Stomach (tissue), 9 donors: Measurements from ENCODE around the gene GBE1. TPM values are rescaled to one million over a fixed set of nuclear protein-coding genes. Genes with fewer than 3 reads are reported as not detected.

Experiments
- DNase-seq, 2 donors: peaks; one replicate each; pipeline versions ENCODE4 v3.0.0 to v3.0.0-alpha.2; 2013 to 2019
- H3K27ac ChIP-seq, 5 donors: fragments of 200-600 bp in 4 of 5; sonication (generic) in 4 of 5; one replicate each; pipeline ENCODE4 v1.5.1; 2013 to 2019; ENCODE audit warnings: mild to moderate bottlenecking in 1 of 5, moderate library complexity in 1 of 5
- H3K27me3 ChIP-seq, 3 donors: fragments of 200-600 bp; sonication (generic); one replicate each; pipeline ENCODE4 v1.5.1; 2017 to 2019; ENCODE audit warnings: mixed run types in 1 of 3
- H3K36me3 ChIP-seq, 4 donors: fragments of 200-600 bp; sonication (generic); 1 replicate in 3 of 4; 2 replicates in 1 of 4; pipeline ENCODE4 v1.5.1; 2016 to 2019
- H3K4me1 ChIP-seq, 4 donors: fragments of 200-600 bp; sonication (generic); one replicate each; pipeline ENCODE4 v1.5.1; 2016 to 2019
- H3K4me3 ChIP-seq, 4 donors: fragments of 200-600 bp; sonication (generic) in 3 of 4; one replicate each; pipeline ENCODE4 v1.5.1; 2016 to 2019; ENCODE audit warnings: mild to moderate bottlenecking in 1 of 4
- H3K9me3 ChIP-seq, 4 donors: fragments of 200-600 bp; sonication (generic); one replicate each; pipeline ENCODE4 v1.5.1; 2016 to 2019
- EP300 ChIP-seq: sonication (generic); formaldehyde crosslinking; IDR thresholded peaks from one replicate; pipeline ENCODE4 v1.6.1; 2017; ENCODE audit warnings: antibody characterized with exemption
- POLR2A ChIP-seq, 4 donors: fragments of 450-650 bp; IDR thresholded peaks; one replicate each; pipeline ENCODE4 v1.6.1; 2016; ENCODE audit warnings: antibody characterized with exemption in 4 of 4, control low read depth in 2 of 4, mild to moderate bottlenecking in 1 of 4, moderate library complexity in 1 of 4
- POLR2AphosphoS5 ChIP-seq, 3 donors: sonication (generic); formaldehyde crosslinking; IDR thresholded peaks; one replicate each; pipeline ENCODE4 v1.6.1; 2016; ENCODE audit warnings: antibody characterized with exemption in 3 of 3
- WGBS, 5 donors: extraction: QIAGEN DNeasy Blood & Tissue Kit in 3 of 5; methylation state at CpG; one replicate each; pipeline versions ENCODE4 v1.1.5 to v1.1.7; 2013 to 2018; 5-methylcytosine and 5-hydroxymethylcytosine counted together
- intact Hi-C: fragments of 100-400 bp; cut with DNase I; formaldehyde crosslinking; loops from one replicate; pipeline ENCODE4 v1.15.1; 2023; ENCODE audit warnings: low total_unique reads
- polyA plus RNA-seq, 3 donors: library from polyadenylated mRNA; stranded (reverse); fragments of 200-250 nt; gene quantifications; one replicate each; pipeline ENCODE4 v1.2.3, GENCODE V29; 2013
- total RNA-seq, 5 donors: library from RNA; depleted of rRNA; stranded (reverse); fragments of >200 nt; gene quantifications; one replicate each; pipeline versions ENCODE4 v1.1.0 to v1.2.3, GENCODE V29; 2014 to 2016
- TF ChIP-seq, protein P1 (sequence below), 7 experiments: fragments of 450-650 bp in 4 of 7; fragments of 200-600 bp in 3 of 7; sonication (generic) in 3 of 7; IDR thresholded peaks; one replicate each; pipeline ENCODE4 v1.5.1; 2016 to 2019; ENCODE audit warnings: antibody characterized with exemption in 7 of 7, control low read depth in 2 of 7, mild to moderate bottlenecking in 1 of 7
- donor health status: healthy with polysubstance abuse.
- donor health status: Bipolar disorder and iron deficiency.
- donor health status: healthy.

The GBE1 gene
- total and polyA plus RNA-seq, 8 donors: 8.2 to 57.1 (median 11.6) TPM

GRCh38 chr3:81622395-81622794, 139.1 kb downstream of the GBE1 start:
- TF ChIP-seq EP300 (no peak), POLR2AphosphoS5 (IDR thresholded peaks at IDR 0.05) (no peak), POLR2A (IDR thresholded peaks at IDR 0.05) (no peak)
- TF ChIP-seq, protein P1, sequence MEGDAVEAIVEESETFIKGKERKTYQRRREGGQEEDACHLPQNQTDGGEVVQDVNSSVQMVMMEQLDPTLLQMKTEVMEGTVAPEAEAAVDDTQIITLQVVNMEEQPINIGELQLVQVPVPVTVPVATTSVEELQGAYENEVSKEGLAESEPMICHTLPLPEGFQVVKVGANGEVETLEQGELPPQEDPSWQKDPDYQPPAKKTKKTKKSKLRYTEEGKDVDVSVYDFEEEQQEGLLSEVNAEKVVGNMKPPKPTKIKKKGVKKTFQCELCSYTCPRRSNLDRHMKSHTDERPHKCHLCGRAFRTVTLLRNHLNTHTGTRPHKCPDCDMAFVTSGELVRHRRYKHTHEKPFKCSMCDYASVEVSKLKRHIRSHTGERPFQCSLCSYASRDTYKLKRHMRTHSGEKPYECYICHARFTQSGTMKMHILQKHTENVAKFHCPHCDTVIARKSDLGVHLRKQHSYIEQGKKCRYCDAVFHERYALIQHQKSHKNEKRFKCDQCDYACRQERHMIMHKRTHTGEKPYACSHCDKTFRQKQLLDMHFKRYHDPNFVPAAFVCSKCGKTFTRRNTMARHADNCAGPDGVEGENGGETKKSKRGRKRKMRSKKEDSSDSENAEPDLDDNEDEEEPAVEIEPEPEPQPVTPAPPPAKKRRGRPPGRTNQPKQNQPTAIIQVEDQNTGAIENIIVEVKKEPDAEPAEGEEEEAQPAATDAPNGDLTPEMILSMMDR (IDR thresholded peaks at IDR 0.05): no peak
- H3K36me3 ChIP-seq: no peaks in the 10 kb centered on the region
- no peak overlapping the region for H3K27ac ChIP-seq
- intact Hi-C loops: no loop called here
- H3K4me1 ChIP-seq: no peaks in the 10 kb centered on the region
- 91 to 95% (median 93%) methylated on average over 4 of the region's 4 CpGs for WGBS, 5 donors
- H3K4me3 ChIP-seq: no peak overlapping the region
- DNase-seq: no peak
- H3K27me3 ChIP-seq: no peaks in the 10 kb centered on the region
- H3K9me3 ChIP-seq: no peaks in the 10 kb centered on the region

- no peak for TF ChIP-seq POLR2A (IDR thresholded peaks at IDR 0.05)
- TF ChIP-seq, protein P1 (IDR thresholded peaks at IDR 0.05): no peak
- no peak for TF ChIP-seq POLR2AphosphoS5 (IDR thresholded peaks at IDR 0.05)
- no peak for TF ChIP-seq EP300
- peaks cover 0 to 5% (median 0%) of the 10 kb centered on the region in 4 donors for H3K36me3 ChIP-seq
- WGBS, 5 donors: 86 to 96% (median 94%) methylated on average over 5 of the region's 5 CpGs
- no peaks in the 10 kb centered on the region for H3K9me3 ChIP-seq
- no peaks in the 10 kb centered on the region for H3K27me3 ChIP-seq
- no peak for DNase-seq
- intact Hi-C loops: no loop called here
- H3K4me1 ChIP-seq: no peaks in the 10 kb centered on the region
- no peak overlapping the region for H3K4me3 ChIP-seq
- no peak overlapping the region for H3K27ac ChIP-seq
Observed at GRCh38 chr3:81621277-81621676, 140.2 kb downstream of the GBE1 start.

DNA sequence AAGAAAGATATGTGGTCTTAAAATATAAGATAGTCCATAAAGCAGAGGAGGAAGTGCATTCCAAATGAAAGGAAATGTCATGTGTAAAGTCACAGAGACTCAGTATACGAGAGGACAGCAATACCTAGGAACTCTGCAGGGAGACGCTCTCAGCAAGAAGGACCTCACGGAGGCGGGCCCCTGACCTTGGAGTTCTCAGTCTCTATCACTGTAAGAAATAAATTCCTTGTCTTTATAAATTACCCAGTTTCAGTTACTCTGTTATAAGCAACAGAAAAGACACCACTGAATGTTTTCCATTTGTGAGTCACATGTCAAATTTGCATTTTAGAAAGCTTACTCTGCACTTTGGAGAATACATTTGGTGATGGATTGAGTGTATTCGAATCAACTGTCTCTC, 140.6 kb downstream of the GBE1 start:
- WGBS, 5 donors: 93 to 98% (median 96%) methylated on average over 5 of the region's 5 CpGs
- intact Hi-C loops: no loop called here

DNA sequence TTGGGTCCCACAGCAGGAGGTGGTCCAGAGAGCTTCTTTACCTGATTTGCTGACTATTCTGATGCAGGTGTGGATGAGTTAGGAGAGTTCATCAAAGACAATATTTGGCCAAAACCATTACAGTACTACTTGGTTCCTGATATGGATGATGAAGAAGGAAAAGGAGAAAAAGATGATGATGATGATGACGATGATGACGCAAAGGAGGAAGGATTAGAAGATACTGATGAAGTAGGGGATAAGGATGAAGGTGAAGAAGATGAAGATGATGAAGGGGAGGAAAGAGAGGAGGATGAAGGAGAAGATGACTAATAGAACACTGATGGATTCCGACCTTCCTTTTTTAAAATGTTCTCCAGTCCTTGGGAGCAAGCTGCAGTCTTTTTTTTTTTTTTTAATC, 148.7 kb downstream of the GBE1 start:
- H3K4me3 ChIP-seq: no peak overlapping the region
- no peaks in the 10 kb centered on the region for H3K4me1 ChIP-seq
- peaks cover 0 to 7% (median 2%) of the 10 kb centered on the region in 4 donors for H3K36me3 ChIP-seq
- no peak for TF ChIP-seq EP300
- no peak for TF ChIP-seq POLR2A (IDR thresholded peaks at IDR 0.05)
- TF ChIP-seq POLR2AphosphoS5 (IDR thresholded peaks at IDR 0.05): no peak
- TF ChIP-seq, protein P1 (IDR thresholded peaks at IDR 0.05): no peak
- DNase-seq: no peak
- 94 to 99% (median 98%) methylated on average over 3 of the region's 3 CpGs for WGBS, 5 donors
- H3K9me3 ChIP-seq: no peaks in the 10 kb centered on the region
- no peaks in the 10 kb centered on the region for H3K27me3 ChIP-seq
- no peak overlapping the region for H3K27ac ChIP-seq
- intact Hi-C loops: no loop called here

More for the DNA sequence above, 140.6 kb downstream of the GBE1 start:
- Histone ChIP-seq H3K36me3 (peaks cover 0 to 5% (median 0%) of the 10 kb centered on the region in 4 donors), H3K9me3 (no peaks in the 10 kb centered on the region), H3K4me3 (no peak overlapping the region), H3K27ac (no peak overlapping the region), H3K4me1 (no peaks in the 10 kb centered on the region), H3K27me3 (no peaks in the 10 kb centered on the region)
- no peak for DNase-seq
- TF ChIP-seq EP300 (no peak), POLR2A (IDR thresholded peaks at IDR 0.05) (no peak)

GRCh38 chr3:81602781-81603180, 158.7 kb downstream of the GBE1 start:
- no peaks in the 10 kb centered on the region for H3K36me3 ChIP-seq
- 81 to 88% (median 85%) methylated on average over 2 of the region's 2 CpGs for whole genome bisulfite sequencing, 5 donors
- no peak overlapping the region for H3K4me3 ChIP-seq
- no peak overlapping the region for H3K27ac ChIP-seq
- no peaks in the 10 kb centered on the region for H3K27me3 ChIP-seq
- DNase-seq: no peak
- intact Hi-C loops: no loop called here
- TF ChIP-seq POLR2A (IDR thresholded peaks at IDR 0.05) (no peak), EP300 (no peak), POLR2AphosphoS5 (IDR thresholded peaks at IDR 0.05) (no peak)
- TF ChIP-seq, protein P1 (IDR thresholded peaks at IDR 0.05): no peak
- H3K4me1 ChIP-seq: no peaks in the 10 kb centered on the region
- no peaks in the 10 kb centered on the region for H3K9me3 ChIP-seq
